Measurements from ENCODE around the gene SLC8A1. TPM values are rescaled to one million over a fixed set of nuclear protein-coding genes. Genes with fewer than 3 reads are reported as not detected.

The SLC8A1 gene
- total and polyA plus RNA-seq, 11 donors: 61.9 to 1,521 (median 827) TPM

DNA sequence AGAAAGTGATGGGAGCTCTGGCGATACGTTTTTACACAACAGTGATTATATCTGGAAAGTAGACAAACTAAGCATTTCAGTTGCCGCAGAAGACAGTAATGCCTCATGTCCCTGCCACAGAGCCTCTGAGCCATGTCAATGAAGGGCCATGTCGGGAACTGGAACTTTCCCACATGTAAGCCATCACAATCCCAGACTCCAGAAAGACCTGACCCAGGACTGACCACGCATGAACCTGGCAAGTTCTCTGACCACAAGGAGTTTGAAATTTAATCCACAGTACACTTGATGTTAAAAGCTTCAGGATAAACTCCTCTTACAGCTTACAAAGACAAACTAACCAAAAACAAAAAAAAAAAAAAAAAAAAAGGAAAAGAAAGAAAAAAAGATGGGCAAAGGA, 267.3 kb downstream of the SLC8A1 start:
- WGBS, 4 donors: 68 to 77% (median 74%) methylated on average over 5 of the region's 5 CpGs
- Histone ChIP-seq H3K27ac (no peak overlapping the region), H3K9me3 (no peaks in the 10 kb centered on the region), H3K4me3 (no peak overlapping the region), H3K27me3 (no peaks in the 10 kb centered on the region), H3K36me3 (no peaks in the 10 kb centered on the region), H3K4me1 (peaks cover 0 to 32% (median 5%) of the 10 kb centered on the region in 12 donors)
- ATAC-seq: no peak
- intact Hi-C loops (cut with DNase I): no loop called here
- no peak for DNase-seq
- no peak for TF ChIP-seq POLR2A (IDR thresholded peaks at IDR 0.05)
- TF ChIP-seq, protein P1, sequence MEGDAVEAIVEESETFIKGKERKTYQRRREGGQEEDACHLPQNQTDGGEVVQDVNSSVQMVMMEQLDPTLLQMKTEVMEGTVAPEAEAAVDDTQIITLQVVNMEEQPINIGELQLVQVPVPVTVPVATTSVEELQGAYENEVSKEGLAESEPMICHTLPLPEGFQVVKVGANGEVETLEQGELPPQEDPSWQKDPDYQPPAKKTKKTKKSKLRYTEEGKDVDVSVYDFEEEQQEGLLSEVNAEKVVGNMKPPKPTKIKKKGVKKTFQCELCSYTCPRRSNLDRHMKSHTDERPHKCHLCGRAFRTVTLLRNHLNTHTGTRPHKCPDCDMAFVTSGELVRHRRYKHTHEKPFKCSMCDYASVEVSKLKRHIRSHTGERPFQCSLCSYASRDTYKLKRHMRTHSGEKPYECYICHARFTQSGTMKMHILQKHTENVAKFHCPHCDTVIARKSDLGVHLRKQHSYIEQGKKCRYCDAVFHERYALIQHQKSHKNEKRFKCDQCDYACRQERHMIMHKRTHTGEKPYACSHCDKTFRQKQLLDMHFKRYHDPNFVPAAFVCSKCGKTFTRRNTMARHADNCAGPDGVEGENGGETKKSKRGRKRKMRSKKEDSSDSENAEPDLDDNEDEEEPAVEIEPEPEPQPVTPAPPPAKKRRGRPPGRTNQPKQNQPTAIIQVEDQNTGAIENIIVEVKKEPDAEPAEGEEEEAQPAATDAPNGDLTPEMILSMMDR (IDR thresholded peaks at IDR 0.05): no peak

- ATAC-seq (peak; percentile 44 to 72 (median 59)), DNase-seq (peak in 2 of 5 donors; percentile 26 to 35)
- no peaks in the 10 kb centered on the region for H3K9me3 ChIP-seq
- TF ChIP-seq, protein P1 (IDR thresholded peaks at IDR 0.05): no peak
- H3K27ac ChIP-seq: peak overlapping the region in 6 of 12 donors; percentile 0 to 41 (median 22)
- intact Hi-C loops (cut with DNase I): no loop called here
- 52 to 68% (median 61%) methylated on average over 3 of the region's 3 CpGs for WGBS, 4 donors
- peaks cover 0 to 13% (median 0%) of the 10 kb centered on the region in 9 donors for H3K36me3 ChIP-seq
- no peak overlapping the region for H3K4me3 ChIP-seq
- H3K4me1 ChIP-seq: peaks cover 0 to 31% (median 5%) of the 10 kb centered on the region in 12 donors
- no peaks in the 10 kb centered on the region for H3K27me3 ChIP-seq
Observed at GRCh38 chr2:40181855-40182254, 270.0 kb downstream of the SLC8A1 start.

DNA sequence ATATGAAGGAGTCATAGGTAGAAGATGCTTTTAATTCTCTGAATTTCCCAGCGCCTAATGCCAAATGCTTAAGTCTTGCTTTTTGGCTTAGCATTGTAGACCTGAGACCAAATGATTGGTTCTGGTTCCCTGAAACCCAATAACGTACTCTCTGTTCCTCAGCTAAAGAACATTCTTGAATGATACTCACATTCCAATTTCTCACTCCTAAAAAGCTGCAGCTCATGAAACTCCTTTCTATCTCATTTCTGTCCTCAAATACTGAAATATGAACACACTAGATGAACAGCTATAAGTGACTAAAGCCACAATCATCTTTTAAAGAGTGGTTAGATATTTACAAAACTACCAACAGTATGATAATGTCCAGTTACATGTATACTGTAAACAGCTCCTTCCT, 272.1 kb downstream of the SLC8A1 start:
- TF ChIP-seq POLR2A (IDR thresholded peaks at IDR 0.05): no peak
- TF ChIP-seq, protein P1 (IDR thresholded peaks at IDR 0.05): no peak
- no peak overlapping the region for H3K27ac ChIP-seq
- no peak for ATAC-seq
- H3K27me3 ChIP-seq: no peaks in the 10 kb centered on the region
- peaks cover 0 to 31% (median 5%) of the 10 kb centered on the region in 12 donors for H3K4me1 ChIP-seq
- no peaks in the 10 kb centered on the region for H3K9me3 ChIP-seq
- intact Hi-C loops (cut with DNase I): no loop called here
- DNase-seq: no peak
- peaks cover 0 to 13% (median 0%) of the 10 kb centered on the region in 9 donors for H3K36me3 ChIP-seq
- WGBS, 4 donors: 78 to 89% (median 84%) methylated on average over 2 of the region's 2 CpGs
- H3K4me3 ChIP-seq: no peak overlapping the region

DNA sequence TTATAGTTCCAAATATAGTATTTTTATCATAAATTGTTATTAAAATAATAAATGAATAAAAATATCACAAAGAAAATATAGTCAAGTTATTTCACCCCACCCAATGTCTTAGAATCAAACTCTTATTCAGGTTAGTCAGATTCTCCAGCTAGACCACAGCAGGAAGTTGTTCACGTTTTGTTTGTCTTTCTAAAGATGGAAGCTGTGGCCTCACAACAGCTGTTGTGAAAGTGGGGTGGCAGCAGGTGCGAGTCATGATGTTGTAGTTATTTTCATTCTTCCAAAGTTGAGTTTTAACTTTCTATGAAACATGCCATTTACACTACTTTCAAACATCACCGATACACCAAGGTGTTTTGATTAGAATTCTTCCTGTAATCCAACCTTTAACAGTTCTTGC, 272.9 kb downstream of the SLC8A1 start:
- no peak overlapping the region for H3K27ac ChIP-seq
- 62 to 75% (median 67%) methylated on average over 3 of the region's 3 CpGs for WGBS, 4 donors
- H3K36me3 ChIP-seq: peaks cover 0 to 21% (median 0%) of the 10 kb centered on the region in 9 donors
- no peaks in the 10 kb centered on the region for H3K27me3 ChIP-seq
- TF ChIP-seq POLR2A (IDR thresholded peaks at IDR 0.05): no peak
- TF ChIP-seq, protein P1 (IDR thresholded peaks at IDR 0.05): no peak
- H3K4me1 ChIP-seq: peaks cover 0 to 31% (median 5%) of the 10 kb centered on the region in 12 donors
- no peak for ATAC-seq
- intact Hi-C loops (cut with DNase I): no loop called here
- no peak overlapping the region for H3K4me3 ChIP-seq
- H3K9me3 ChIP-seq: no peaks in the 10 kb centered on the region
- DNase-seq: no peak
